ENCODE results near the gene ARHGAP42.
A peak's percentile ranks its signal among the peaks of the same experiment; 100 is the strongest.

ARHGAP42 gene

GRCh38 chr11:100861212-100861611 is 174.1 kb downstream of the ARHGAP42 start:
- TF ChIP-seq MAX (IDR thresholded peaks at IDR 0.05; ENCODE audit: low read depth, low read length) (no peak), CTCF (IDR thresholded peaks at IDR 0.05; ENCODE audit: low read depth, low read length) (no peak), MYC (IDR thresholded peaks at IDR 0.05; ENCODE audit: low read depth, low read length) (no peak)
- DNase-seq (ENCODE audit: low read depth), result no peak
- no peak overlapping the region for H3K4me3 ChIP-seq (ENCODE audit: low read depth, low read length)

- DNase-seq (ENCODE audit: low read depth), result peak; percentile 3
- TF ChIP-seq POLR2A (IDR thresholded peaks at IDR 0.05; ENCODE audit: extremely low read depth, insufficient read length), result no peak
- TF ChIP-seq MYC (IDR thresholded peaks at IDR 0.05; ENCODE audit: low read depth, low read length), result no peak
- TF ChIP-seq MAX (IDR thresholded peaks at IDR 0.05; ENCODE audit: low read depth, low read length), result no peak
- TF ChIP-seq CTCF (IDR thresholded peaks at IDR 0.05; ENCODE audit: low read depth, low read length), result no peak
- no peak overlapping the region for H3K4me3 ChIP-seq (ENCODE audit: low read depth, low read length)
Observed at GRCh38 chr11:100863080-100863581, 176.0 kb downstream of the ARHGAP42 start.

DNA sequence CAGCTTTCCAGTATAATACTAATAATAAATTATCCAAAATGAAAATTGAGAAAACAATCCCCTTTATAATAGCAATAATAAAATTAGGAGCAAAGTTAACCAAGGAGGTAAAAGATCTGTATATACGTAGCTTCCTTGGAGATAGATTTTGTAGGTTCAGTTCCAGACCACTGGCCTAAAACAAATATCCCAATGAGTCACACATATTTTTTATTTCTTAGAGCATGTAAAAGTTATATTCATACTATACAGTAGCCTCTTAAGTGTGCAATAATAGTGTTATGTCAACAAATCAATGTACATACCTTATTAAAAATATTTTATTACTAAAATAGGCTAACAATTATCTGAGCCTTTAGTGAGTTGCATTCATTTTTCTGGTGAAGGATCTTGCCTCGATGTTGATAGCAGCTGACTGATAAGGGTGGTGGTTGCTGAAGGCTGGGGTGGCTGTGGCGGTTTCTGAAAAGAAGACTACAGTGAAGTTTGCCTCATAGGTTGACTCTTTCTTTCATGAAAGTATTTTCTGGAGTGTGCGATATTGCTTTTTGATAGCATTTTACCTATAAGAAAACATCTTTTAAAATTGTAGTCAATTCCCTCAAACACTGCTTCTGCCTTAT is 178.5 kb downstream of the ARHGAP42 start:
- H3K4me3 ChIP-seq (ENCODE audit: low read depth, low read length), result no peak overlapping the region
- TF ChIP-seq POLR2A (IDR thresholded peaks at IDR 0.05; ENCODE audit: extremely low read depth, insufficient read length) (no peak), MAX (IDR thresholded peaks at IDR 0.05; ENCODE audit: low read depth, low read length) (no peak), CTCF (IDR thresholded peaks at IDR 0.05; ENCODE audit: low read depth, low read length) (no peak), MYC (IDR thresholded peaks at IDR 0.05; ENCODE audit: low read depth, low read length) (no peak)
- no peak for DNase-seq (ENCODE audit: low read depth)

GRCh38 chr11:100866453-100866852 is 179.4 kb downstream of the ARHGAP42 start:
- TF ChIP-seq CTCF (IDR thresholded peaks at IDR 0.05; ENCODE audit: low read depth, low read length) (no peak), MAX (IDR thresholded peaks at IDR 0.05; ENCODE audit: low read depth, low read length) (no peak), MYC (IDR thresholded peaks at IDR 0.05; ENCODE audit: low read depth, low read length) (no peak), POLR2A (IDR thresholded peaks at IDR 0.05; ENCODE audit: extremely low read depth, insufficient read length) (no peak)
- peak; percentile 38 for DNase-seq (ENCODE audit: low read depth)
- H3K4me3 ChIP-seq (ENCODE audit: low read depth, low read length), result no peak overlapping the region

GRCh38 chr11:100867606-100868005 is 180.5 kb downstream of the ARHGAP42 start:
- no peak for DNase-seq (ENCODE audit: low read depth)
- no peak overlapping the region for H3K4me3 ChIP-seq (ENCODE audit: low read depth, low read length)
- TF ChIP-seq CTCF (IDR thresholded peaks at IDR 0.05; ENCODE audit: low read depth, low read length) (no peak), MAX (IDR thresholded peaks at IDR 0.05; ENCODE audit: low read depth, low read length) (no peak), MYC (IDR thresholded peaks at IDR 0.05; ENCODE audit: low read depth, low read length) (no peak), POLR2A (IDR thresholded peaks at IDR 0.05; ENCODE audit: extremely low read depth, insufficient read length) (no peak)
